Measurements from ENCODE around the gene CDHR4. TPM values are rescaled to one million over a fixed set of nuclear protein-coding genes. Genes with fewer than 3 reads are reported as not detected.

The CDHR4 gene
- total and polyA plus RNA-seq, 2 of the 8 experiments (the other 6 are each of a cell fraction or from before 2014, with no cell fraction given), result 0.50 to 0.60 TPM

DNA sequence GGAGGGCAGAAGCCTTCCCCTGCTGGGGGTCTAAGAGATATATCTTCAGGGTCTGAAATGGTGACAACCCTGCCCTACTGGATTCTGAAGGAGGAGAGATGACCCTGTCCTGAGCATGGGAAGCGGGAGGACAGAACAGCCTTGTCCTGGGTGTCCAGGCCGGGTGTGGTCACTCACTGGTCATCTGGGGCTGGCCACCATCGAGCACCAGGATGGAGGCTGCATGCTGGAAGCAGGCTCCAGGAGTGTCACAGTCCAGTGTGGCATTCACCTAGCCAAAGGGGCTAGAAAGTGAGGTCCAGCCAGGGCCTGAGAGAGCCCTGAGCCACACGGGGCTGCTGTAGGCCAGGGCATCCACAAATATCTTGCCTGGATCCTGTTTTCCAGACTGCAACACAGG, 5.2 kb downstream of the CDHR4 start (continued):
- TF ChIP-seq, protein P1, sequence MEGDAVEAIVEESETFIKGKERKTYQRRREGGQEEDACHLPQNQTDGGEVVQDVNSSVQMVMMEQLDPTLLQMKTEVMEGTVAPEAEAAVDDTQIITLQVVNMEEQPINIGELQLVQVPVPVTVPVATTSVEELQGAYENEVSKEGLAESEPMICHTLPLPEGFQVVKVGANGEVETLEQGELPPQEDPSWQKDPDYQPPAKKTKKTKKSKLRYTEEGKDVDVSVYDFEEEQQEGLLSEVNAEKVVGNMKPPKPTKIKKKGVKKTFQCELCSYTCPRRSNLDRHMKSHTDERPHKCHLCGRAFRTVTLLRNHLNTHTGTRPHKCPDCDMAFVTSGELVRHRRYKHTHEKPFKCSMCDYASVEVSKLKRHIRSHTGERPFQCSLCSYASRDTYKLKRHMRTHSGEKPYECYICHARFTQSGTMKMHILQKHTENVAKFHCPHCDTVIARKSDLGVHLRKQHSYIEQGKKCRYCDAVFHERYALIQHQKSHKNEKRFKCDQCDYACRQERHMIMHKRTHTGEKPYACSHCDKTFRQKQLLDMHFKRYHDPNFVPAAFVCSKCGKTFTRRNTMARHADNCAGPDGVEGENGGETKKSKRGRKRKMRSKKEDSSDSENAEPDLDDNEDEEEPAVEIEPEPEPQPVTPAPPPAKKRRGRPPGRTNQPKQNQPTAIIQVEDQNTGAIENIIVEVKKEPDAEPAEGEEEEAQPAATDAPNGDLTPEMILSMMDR (IDR thresholded peaks at IDR 0.05; ENCODE audit: control extremely low read depth in 1 of 3, insufficient read depth in 1 of 3, low read depth in 1 of 3, low read length in 3 of 3), result no peak
- TF ChIP-seq CBX8 (IDR thresholded peaks at IDR 0.05; ENCODE audit: borderline replicate concordance, low read depth, low read length), result no peak
- no peak for TF ChIP-seq RNF2 (IDR thresholded peaks at IDR 0.05; ENCODE audit: borderline replicate concordance, low read depth, low read length, missing control alignments, poor library complexity, severe bottlenecking)
